Breast epithelium (tissue), 4 donors: Measurements from ENCODE around the gene OR51B2. TPM values are rescaled to one million over a fixed set of nuclear protein-coding genes. Genes with fewer than 3 reads are reported as not detected.

ENCODE experiments used
- DNase-seq, 2 donors: peaks; one replicate each; pipeline ENCODE4 v3.0.0-alpha.2; 2019; ENCODE audit warnings: low spot score in 2 of 2
- H3K27ac ChIP-seq, 2 donors: fragments of 200-600 bp; sonication (generic) in 1 of 2; one replicate each; pipeline ENCODE4 v1.5.1; 2016 to 2019; ENCODE audit warnings: mild to moderate bottlenecking in 1 of 2
- H3K27me3 ChIP-seq, 2 donors: fragments of 200-600 bp; sonication (generic) in 1 of 2; one replicate each; pipeline versions ENCODE4 v1.5.1 to v1.6.0; 2017 to 2019; ENCODE audit warnings: control low read depth in 1 of 2, mild to moderate bottlenecking in 1 of 2
- H3K36me3 ChIP-seq: fragments of 200-600 bp; one replicate; pipeline ENCODE4 v1.5.1; 2019
- H3K4me1 ChIP-seq, 2 donors: fragments of 200-600 bp; sonication (generic); one replicate each; pipeline ENCODE4 v1.5.1; 2016 to 2019; ENCODE audit warnings: control low read depth in 1 of 2
- H3K4me3 ChIP-seq, 3 donors: fragments of 200-600 bp; sonication (generic); 1 replicate in 2 of 3; 2 replicates in 1 of 3; pipeline ENCODE4 v1.5.1; 2016 to 2019; ENCODE audit warnings: mild to moderate bottlenecking in 3 of 3, moderate library complexity in 2 of 3
- H3K9me3 ChIP-seq, 2 donors: fragments of 200-600 bp; sonication (generic) in 1 of 2; one replicate each; pipeline ENCODE4 v1.5.1; 2016 to 2019; ENCODE audit warnings: control low read depth in 1 of 2
- POLR2A ChIP-seq: fragments of 450-650 bp; IDR thresholded peaks from one replicate; pipeline ENCODE4 v1.6.1; 2016; ENCODE audit warnings: antibody characterized with exemption, mild to moderate bottlenecking, moderate library complexity
- POLR2AphosphoS5 ChIP-seq, 3 donors: sonication (generic); formaldehyde crosslinking; IDR thresholded peaks; one replicate each; pipeline ENCODE4 v1.6.1; 2017; ENCODE audit warnings: antibody characterized with exemption in 3 of 3
- intact Hi-C: fragments of 100-400 bp; cut with DNase I; formaldehyde crosslinking; loops from one replicate; pipeline ENCODE4 v1.15.1; 2023; ENCODE audit warnings: low total_unique reads
- total RNA-seq, 3 donors: library from RNA; depleted of rRNA; stranded (reverse); fragments of >200 nt; gene quantifications; one replicate each; pipeline ENCODE4 v1.1.0, GENCODE V29; 2016
- TF ChIP-seq, protein P1 (sequence below), 3 donors: fragments of 450-650 bp; IDR thresholded peaks; one replicate each; pipeline ENCODE4 v1.5.1; 2016 to 2017; ENCODE audit warnings: antibody characterized with exemption in 3 of 3, mild to moderate bottlenecking in 3 of 3, moderate library complexity in 3 of 3

OR51B2 gene
- total RNA-seq, 3 donors from 2014 or later: 1.6 TPM; not detected in 2

- Histone ChIP-seq H3K4me1 (no peaks in the 10 kb centered on the region), H3K4me3 (no peak overlapping the region), H3K9me3 (no peaks in the 10 kb centered on the region), H3K27me3 (no peaks in the 10 kb centered on the region), H3K36me3 (no peaks in the 10 kb centered on the region), H3K27ac (no peak overlapping the region)
- intact Hi-C loops: no loop called here
- TF ChIP-seq POLR2AphosphoS5 (IDR thresholded peaks at IDR 0.05) (no peak), POLR2A (no peak)
- TF ChIP-seq, protein P1, sequence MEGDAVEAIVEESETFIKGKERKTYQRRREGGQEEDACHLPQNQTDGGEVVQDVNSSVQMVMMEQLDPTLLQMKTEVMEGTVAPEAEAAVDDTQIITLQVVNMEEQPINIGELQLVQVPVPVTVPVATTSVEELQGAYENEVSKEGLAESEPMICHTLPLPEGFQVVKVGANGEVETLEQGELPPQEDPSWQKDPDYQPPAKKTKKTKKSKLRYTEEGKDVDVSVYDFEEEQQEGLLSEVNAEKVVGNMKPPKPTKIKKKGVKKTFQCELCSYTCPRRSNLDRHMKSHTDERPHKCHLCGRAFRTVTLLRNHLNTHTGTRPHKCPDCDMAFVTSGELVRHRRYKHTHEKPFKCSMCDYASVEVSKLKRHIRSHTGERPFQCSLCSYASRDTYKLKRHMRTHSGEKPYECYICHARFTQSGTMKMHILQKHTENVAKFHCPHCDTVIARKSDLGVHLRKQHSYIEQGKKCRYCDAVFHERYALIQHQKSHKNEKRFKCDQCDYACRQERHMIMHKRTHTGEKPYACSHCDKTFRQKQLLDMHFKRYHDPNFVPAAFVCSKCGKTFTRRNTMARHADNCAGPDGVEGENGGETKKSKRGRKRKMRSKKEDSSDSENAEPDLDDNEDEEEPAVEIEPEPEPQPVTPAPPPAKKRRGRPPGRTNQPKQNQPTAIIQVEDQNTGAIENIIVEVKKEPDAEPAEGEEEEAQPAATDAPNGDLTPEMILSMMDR (IDR thresholded peaks at IDR 0.05): no peak
- no peak for DNase-seq
Observed at GRCh38 chr11:5286351-5286750, 37.7 kb downstream of the OR51B2 start.

- no peaks in the 10 kb centered on the region for H3K4me1 ChIP-seq
- TF ChIP-seq POLR2A (no peak), POLR2AphosphoS5 (IDR thresholded peaks at IDR 0.05) (no peak)
- TF ChIP-seq, protein P1 (IDR thresholded peaks at IDR 0.05): no peak
- intact Hi-C loops: no loop called here
- no peak overlapping the region for H3K27ac ChIP-seq
- no peaks in the 10 kb centered on the region for H3K9me3 ChIP-seq
- no peak overlapping the region for H3K4me3 ChIP-seq
- H3K27me3 ChIP-seq: no peaks in the 10 kb centered on the region
- DNase-seq: no peak
- H3K36me3 ChIP-seq: no peaks in the 10 kb centered on the region
Observed at GRCh38 chr11:5285703-5286340, 38.3 kb downstream of the OR51B2 start.

DNA sequence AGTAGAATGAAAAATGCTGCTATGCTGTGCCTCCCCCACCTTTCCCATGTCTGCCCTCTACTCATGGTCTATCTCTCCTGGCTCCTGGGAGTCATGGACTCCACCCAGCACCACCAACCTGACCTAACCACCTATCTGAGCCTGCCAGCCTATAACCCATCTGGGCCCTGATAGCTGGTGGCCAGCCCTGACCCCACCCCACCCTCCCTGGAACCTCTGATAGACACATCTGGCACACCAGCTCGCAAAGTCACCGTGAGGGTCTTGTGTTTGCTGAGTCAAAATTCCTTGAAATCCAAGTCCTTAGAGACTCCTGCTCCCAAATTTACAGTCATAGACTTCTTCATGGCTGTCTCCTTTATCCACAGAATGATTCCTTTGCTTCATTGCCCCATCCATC lies 39.5 kb downstream of the OR51B2 start:
- Histone ChIP-seq H3K4me3 (no peak overlapping the region), H3K9me3 (no peaks in the 10 kb centered on the region), H3K36me3 (no peaks in the 10 kb centered on the region), H3K27ac (no peak overlapping the region), H3K27me3 (no peaks in the 10 kb centered on the region), H3K4me1 (no peaks in the 10 kb centered on the region)
- TF ChIP-seq POLR2A: no peak
- TF ChIP-seq, protein P1 (IDR thresholded peaks at IDR 0.05): no peak
- TF ChIP-seq POLR2AphosphoS5 (IDR thresholded peaks at IDR 0.05): no peak
- no peak for DNase-seq
- intact Hi-C loops: no loop called here

DNA sequence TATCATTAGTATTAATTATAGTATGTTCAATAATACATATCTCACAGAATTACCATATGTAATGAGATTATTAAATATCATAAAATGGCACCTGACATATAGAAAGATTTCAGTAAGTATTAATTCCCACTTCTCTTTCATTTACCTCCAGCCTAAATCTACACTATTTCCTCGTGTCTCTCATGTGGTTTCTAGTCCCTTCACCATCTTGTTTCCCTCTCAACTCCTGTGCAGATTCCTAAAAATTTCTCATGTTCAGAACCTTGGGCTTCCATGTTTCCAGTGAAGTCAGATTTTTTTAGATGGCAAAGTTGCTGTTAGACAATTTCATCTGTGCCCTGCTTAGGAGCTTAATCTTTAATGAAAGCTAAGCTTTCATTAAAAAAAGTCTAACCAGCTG lies 40.2 kb downstream of the OR51B2 start:
- Histone ChIP-seq H3K4me3 (no peak overlapping the region), H3K9me3 (no peaks in the 10 kb centered on the region), H3K27me3 (no peaks in the 10 kb centered on the region), H3K4me1 (no peaks in the 10 kb centered on the region), H3K36me3 (no peaks in the 10 kb centered on the region), H3K27ac (no peak overlapping the region)
- TF ChIP-seq POLR2A (no peak), POLR2AphosphoS5 (IDR thresholded peaks at IDR 0.05) (no peak)
- TF ChIP-seq, protein P1 (IDR thresholded peaks at IDR 0.05): no peak
- no peak for DNase-seq
- intact Hi-C loops: no loop called here

- Histone ChIP-seq H3K27ac (no peak overlapping the region), H3K27me3 (no peaks in the 10 kb centered on the region), H3K4me1 (no peaks in the 10 kb centered on the region), H3K36me3 (no peaks in the 10 kb centered on the region), H3K4me3 (no peak overlapping the region), H3K9me3 (no peaks in the 10 kb centered on the region)
- TF ChIP-seq POLR2AphosphoS5 (IDR thresholded peaks at IDR 0.05) (no peak), POLR2A (no peak)
- TF ChIP-seq, protein P1 (IDR thresholded peaks at IDR 0.05): no peak
- no peak for DNase-seq
- intact Hi-C loops: no loop called here
Observed at GRCh38 chr11:5283086-5283485, 41.0 kb downstream of the OR51B2 start.
